ENCODE data around the gene YWHAB.

DNA sequence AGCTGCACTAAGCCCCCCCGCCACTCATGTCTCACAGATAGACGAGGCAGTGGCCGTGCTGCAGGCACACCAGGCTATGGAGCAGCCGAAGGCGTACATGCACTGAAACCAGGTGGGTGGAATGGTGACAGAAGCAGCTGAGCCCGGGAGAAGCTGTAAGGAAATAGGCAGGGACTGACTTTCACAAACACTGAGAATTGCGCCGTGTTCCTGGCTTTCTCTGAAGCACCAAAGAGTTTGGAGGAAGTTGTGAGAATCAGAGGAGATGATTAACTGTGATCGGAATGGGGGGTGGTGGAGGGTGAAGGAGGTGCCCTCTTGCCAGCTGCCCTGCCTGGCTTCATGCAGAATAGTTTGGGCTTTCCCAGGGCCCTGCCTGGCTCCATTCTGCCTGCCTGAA lies 53.1 kb downstream of the YWHAB start:
- TF ChIP-seq POLR2A (IDR thresholded peaks at IDR 0.05; ENCODE audit: low read length) (no peak), GATA1 (IDR thresholded peaks at IDR 0.05; ENCODE audit: low read depth, low read length) (no peak)

All from erythroblast (primary cell).